ENCODE results near the gene C20orf204. TPM values are rescaled to one million over a fixed set of nuclear protein-coding genes. Genes with fewer than 3 reads are reported as not detected.

The C20orf204 gene
- total RNA-seq, 1 donor = 0.43 TPM

DNA sequence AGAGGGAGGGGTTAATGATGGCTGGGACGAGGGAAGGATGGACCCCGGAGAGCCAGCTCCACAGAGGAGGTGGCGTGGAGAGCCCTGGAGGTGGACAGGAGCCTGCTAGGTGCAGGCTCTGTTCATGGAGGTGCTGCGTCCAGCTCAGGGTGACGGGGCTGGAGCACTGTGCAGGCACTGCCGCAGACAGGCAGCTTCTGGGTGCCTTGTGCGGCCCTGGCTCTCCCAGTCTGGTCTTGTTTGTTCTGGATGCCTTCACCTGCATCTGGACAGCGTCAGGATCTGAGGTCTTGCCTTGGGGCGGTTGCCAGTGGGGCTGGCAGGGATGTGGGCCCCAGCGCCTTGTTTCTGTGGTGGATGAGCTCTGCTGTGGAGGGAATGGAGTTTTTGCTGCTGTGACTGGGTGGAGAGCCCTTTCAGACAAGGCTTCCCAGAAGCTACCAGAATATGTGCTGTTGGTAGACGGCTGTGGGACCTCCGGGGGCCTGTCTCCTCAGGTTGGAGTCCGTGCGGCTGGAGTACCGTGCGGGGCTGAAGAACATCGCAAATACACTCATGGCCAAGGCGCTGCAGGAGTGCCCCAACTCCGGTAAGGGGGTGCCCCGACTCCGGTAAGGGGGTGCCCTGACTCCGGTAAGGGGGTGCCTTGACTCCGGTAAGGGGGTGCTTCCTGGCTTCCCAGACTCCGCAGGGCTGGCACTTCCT, 7.8 kb upstream of the C20orf204 start:
- TF ChIP-seq, protein P1, sequence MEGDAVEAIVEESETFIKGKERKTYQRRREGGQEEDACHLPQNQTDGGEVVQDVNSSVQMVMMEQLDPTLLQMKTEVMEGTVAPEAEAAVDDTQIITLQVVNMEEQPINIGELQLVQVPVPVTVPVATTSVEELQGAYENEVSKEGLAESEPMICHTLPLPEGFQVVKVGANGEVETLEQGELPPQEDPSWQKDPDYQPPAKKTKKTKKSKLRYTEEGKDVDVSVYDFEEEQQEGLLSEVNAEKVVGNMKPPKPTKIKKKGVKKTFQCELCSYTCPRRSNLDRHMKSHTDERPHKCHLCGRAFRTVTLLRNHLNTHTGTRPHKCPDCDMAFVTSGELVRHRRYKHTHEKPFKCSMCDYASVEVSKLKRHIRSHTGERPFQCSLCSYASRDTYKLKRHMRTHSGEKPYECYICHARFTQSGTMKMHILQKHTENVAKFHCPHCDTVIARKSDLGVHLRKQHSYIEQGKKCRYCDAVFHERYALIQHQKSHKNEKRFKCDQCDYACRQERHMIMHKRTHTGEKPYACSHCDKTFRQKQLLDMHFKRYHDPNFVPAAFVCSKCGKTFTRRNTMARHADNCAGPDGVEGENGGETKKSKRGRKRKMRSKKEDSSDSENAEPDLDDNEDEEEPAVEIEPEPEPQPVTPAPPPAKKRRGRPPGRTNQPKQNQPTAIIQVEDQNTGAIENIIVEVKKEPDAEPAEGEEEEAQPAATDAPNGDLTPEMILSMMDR (IDR thresholded peaks at IDR 0.05; ENCODE audit: insufficient read depth, low read depth, low read length) = no peak
- DNase-seq (ENCODE audit: low read depth) = no peak
- no peak overlapping the region for H3K4me3 ChIP-seq (ENCODE audit: low read depth, low read length)

DNA sequence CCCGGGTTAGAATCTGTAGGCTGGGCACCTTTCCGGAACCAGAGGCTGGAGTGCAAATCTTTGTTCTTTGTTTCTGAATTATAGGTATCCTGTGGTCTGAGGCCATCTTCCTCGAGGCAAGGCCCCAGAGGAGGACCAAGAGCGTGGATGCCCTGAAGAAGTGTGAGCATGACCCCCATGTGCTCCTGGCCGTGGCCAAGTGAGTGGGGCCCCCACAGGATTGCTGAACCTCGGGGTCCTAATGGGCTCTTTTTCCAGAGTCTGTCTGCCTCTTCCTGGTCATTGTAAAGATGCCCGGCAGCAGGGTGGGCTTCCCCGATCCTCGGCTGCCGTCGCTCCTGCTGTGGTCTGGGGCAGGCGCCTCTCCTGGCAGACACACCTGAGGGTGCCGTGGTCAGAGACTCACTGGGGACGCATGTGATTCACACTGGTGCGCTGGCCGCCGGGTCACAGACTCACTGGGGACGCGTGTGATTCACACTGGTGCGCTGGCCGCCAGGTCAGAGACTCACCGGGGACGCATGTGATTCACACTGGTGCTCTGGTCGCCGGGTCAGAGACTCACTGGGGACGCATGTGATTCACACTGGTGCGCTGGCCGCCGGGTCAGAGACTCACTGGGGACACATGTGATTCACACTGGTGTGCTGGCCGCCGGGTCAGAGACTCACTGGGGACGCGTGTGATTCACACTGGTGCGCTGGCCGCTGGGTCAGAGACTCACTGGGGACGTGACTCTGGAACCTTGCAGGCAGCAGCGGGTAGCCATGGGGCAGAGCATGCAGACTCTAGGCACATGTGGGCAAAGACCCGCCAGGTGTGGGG, 6.5 kb upstream of the C20orf204 start:
- DNase-seq (ENCODE audit: low read depth) = no peak
- TF ChIP-seq, protein P1 (IDR thresholded peaks at IDR 0.05; ENCODE audit: insufficient read depth, low read depth, low read length) = no peak
- no peak overlapping the region for H3K4me3 ChIP-seq (ENCODE audit: low read depth, low read length)

DNA sequence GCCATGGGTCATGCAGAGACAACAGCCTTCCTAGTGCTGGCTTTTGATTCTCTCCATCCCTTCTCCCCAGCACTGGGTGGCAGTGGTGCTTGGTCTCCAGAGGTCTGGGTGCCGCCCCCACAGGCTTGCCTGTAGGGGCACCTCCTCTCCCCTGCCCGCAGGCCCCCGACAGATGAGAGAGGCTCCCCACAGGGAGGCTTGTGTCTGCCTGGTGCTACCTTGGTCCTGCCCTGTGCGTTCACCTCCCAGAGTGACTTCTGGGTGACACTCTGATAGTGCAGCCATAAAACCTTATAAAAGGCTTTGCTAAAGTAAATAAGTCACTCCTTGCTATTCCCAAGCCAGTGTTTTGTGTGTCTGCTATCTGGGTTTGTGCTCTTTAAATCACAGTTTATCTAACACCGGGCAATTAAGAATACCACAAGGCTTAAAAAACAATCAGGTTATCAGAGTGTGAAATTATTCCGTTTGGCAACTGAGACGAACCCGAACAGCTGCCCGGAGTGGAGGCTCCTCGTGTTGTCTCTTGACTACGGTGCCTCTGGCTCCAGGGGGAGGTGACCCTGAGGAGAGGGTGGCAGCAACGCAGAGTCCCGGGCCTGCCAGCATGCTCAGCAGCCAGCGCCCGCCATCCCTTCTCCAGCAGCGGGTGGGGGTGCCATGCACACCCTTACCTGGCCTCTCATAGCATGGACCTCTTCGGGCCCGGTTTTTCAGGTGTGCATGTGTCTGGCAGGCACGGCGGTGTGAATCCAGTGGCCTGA, 5.4 kb upstream of the C20orf204 start:
- TF ChIP-seq, protein P1 (IDR thresholded peaks at IDR 0.05; ENCODE audit: insufficient read depth, low read depth, low read length) = no peak
- H3K4me3 ChIP-seq (ENCODE audit: low read depth, low read length) = no peak overlapping the region
- DNase-seq (ENCODE audit: low read depth) = no peak

DNA sequence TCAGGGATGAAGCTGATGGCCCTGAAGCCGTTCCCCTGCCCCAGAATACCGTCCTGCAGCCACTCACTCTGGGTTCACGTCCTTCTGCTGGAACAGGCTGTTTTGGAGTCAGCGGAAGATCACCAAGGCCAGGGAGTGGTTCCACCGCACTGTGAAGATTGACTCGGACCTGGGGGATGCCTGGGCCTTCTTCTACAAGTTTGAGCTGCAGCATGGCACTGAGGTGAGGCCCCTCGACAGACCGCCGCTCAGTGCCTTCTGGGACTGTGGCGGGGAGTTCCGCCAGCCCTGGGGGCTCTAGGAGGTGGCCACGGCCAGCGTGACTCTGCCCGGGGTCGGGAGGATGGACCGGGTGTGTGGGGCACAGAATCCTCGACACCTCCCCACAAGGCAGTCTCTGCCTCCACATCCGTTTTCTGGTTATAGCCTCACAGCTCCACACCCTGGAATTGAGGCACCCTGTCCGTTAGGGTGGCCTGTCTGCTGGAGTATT, 4.1 kb upstream of the C20orf204 start:
- no peak overlapping the region for H3K4me3 ChIP-seq (ENCODE audit: low read depth, low read length)
- TF ChIP-seq, protein P1 (IDR thresholded peaks at IDR 0.05; ENCODE audit: insufficient read depth, low read depth, low read length) = no peak
- DNase-seq (ENCODE audit: low read depth) = no peak

DNA sequence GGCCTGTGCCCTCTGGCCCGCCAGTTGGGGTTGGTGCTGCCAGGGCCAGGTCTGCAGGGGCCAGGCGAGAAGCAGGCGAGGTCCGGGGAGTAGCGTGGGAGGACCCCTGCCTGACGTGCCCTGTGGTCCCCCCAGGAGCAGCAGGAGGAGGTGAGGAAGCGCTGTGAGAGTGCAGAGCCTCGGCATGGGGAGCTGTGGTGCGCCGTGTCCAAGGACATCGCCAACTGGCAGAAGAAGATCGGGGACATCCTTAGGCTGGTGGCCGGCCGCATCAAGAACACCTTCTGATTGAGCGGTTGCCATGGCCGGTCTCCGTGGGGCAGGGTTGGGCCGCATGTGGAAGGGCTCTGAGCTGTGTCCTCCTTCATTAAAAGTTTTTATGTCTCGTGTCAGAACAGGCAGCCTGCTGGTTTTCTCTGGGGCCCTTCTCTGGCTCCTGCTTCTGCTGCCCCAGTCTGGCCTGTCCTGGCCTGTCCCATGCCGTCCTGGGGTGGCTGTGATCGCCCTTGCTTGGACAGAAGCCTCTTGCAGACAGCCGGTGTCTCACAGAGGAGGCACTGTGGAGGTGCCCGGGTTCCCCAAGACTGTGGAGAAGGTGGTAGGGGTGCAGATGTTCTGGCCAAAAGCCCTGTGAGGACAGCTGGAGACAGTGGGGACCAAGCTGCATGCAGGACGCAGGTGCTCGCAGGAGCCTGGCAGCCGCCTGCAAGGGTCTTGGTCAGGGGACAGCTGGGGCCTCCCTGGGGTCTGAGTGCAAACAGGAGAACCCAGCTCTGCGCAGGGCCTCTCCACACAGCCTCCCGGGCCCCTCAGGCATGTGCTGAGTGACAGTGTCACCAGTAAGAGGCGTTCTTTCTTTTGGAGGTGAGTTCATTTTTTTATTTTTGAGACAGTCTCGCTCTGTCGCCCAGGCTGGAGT, 3.0 kb upstream of the C20orf204 start:
- TF ChIP-seq, protein P1 (IDR thresholded peaks at IDR 0.05; ENCODE audit: insufficient read depth, low read depth, low read length) = no peak
- H3K4me3 ChIP-seq (ENCODE audit: low read depth, low read length) = no peak overlapping the region

More for the DNA sequence above, 3.0 kb upstream of the C20orf204 start:
- no peak for DNase-seq (ENCODE audit: low read depth)

Data from fibroblast of villous mesenchyme (primary cell).